K562 (cell line): ENCODE data around the gene RPH3AL. TPM values are rescaled to one million over a fixed set of nuclear protein-coding genes. Genes with fewer than 3 reads are reported as not detected.

Source experiments
- ATAC-seq: fragments of 200-7000 bp; cut with Tn5 transposase; 3 replicates; pipeline ENCODE4 v1.9.1; 2020; ENCODE audit warnings: moderate library complexity
- BruUV-seq: library from RNA; stranded (reverse); fragments of 400-500 nt; replicated peaks from 2 replicates; lab custom pipeline; 2021; lab: Mats Ljungman, UMichigan
- CTCF ChIA-PET: fragments of 300-600 bp; formaldehyde crosslinking; extraction: SDS; loops from one replicate; lab custom pipeline; 2021; ENCODE audit warnings: low intra/inter-chr PET ratio; lab: Yijun Ruan, JAX
- POLR2A ChIA-PET: fragments of 300-600, 350-650 bp; sonication (Branson Sonifier 250); formaldehyde crosslinking; extraction: SDS; loops from one replicate; lab custom pipeline; 2021; ENCODE audit warnings: antibody characterized with exemption, inconsistent platforms; lab: Yijun Ruan, JAX
- DNase-seq, 4 experiments: peaks; one replicate each; pipeline versions ENCODE4 v3.0.0 to v3.0.0-alpha.2; 2011 to 2018; ENCODE audit warnings: low spot score in 3 of 4, mixed read lengths in 3 of 4; ENCODE audit errors: extremely low read depth in 1 of 4
- FAIRE-seq: peaks from 2 replicates; lab custom pipeline; 2011; peaks lifted over from hg19 to GRCh38; lab: Jason Lieb, UNC
- H2AFZ ChIP-seq: 2 replicates; pipeline ENCODE4 v1.6.0; 2011; ENCODE audit warnings: low read depth, low read length, control low read depth, inconsistent platforms
- H3K27ac ChIP-seq: fragments of 200-600 bp; 3 replicates; pipeline ENCODE4 v1.8.0; 2011; ENCODE audit warnings: low read depth, mild to moderate bottlenecking, control low read depth, inconsistent platforms, low read length, moderate library complexity, mixed read lengths; ENCODE audit errors: extremely low read depth
- H3K27me3 ChIP-seq, 2 experiments: fragments of 300-600 bp in 1 of 2; 2 replicates in 1 of 2; 3 replicates in 1 of 2; pipeline versions ENCODE4 v1.6.0 to v1.8.0; 2011; ENCODE audit warnings: inconsistent platforms in 2 of 2, low read length in 2 of 2, mild to moderate bottlenecking in 1 of 2, mixed read lengths in 1 of 2, moderate library complexity in 1 of 2; ENCODE audit not compliant: control insufficient read depth in 2 of 2, insufficient read depth in 2 of 2
- H3K36me3 ChIP-seq: fragments of 300-600 bp; 3 replicates; pipeline ENCODE4 v1.8.0; 2011; ENCODE audit warnings: mild to moderate bottlenecking, low read length, inconsistent platforms; ENCODE audit not compliant: control insufficient read depth, insufficient read depth
- H3K4me1 ChIP-seq, 2 experiments: fragments of 200-600 bp in 1 of 2; replicated peaks in 1 of 2; 2 replicates in 1 of 2; 3 replicates in 1 of 2; pipeline versions ENCODE4 v1.5.1 to v1.8.0; 2011; ENCODE audit warnings: inconsistent platforms in 2 of 2, low read length in 2 of 2, mild to moderate bottlenecking in 1 of 2, mixed read lengths in 1 of 2, moderate library complexity in 1 of 2; ENCODE audit not compliant: control insufficient read depth in 2 of 2, insufficient read depth in 2 of 2
- H3K4me2 ChIP-seq: 2 replicates; pipeline ENCODE4 v1.6.1; 2011; ENCODE audit warnings: low read length, control low read depth, inconsistent platforms, mixed read lengths; ENCODE audit not compliant: insufficient read depth
- H3K4me3 ChIP-seq: fragments of 200-600 bp; sonication (generic), shearing (Covaris generic); 2 replicates; pipeline ENCODE4 v1.5.1; 2016; ENCODE audit warnings: control low read depth, inconsistent platforms
- H3K79me2 ChIP-seq: fragments of 200-600 bp; 3 replicates; pipeline ENCODE4 v1.8.0; 2011; ENCODE audit warnings: low read length, inconsistent platforms; ENCODE audit not compliant: control insufficient read depth, insufficient read depth
- H3K9ac ChIP-seq, 2 experiments: 2 replicates each; pipeline versions ENCODE4 v1.6.0 to v1.6.1; 2011; ENCODE audit warnings: low read depth in 2 of 2, low read length in 2 of 2, control low read depth in 1 of 2, inconsistent platforms in 1 of 2, mild to moderate bottlenecking in 1 of 2, mixed read lengths in 1 of 2; ENCODE audit not compliant: insufficient read depth in 1 of 2
- H3K9me1 ChIP-seq: one replicate; pipeline ENCODE4 v1.6.0; 2011; ENCODE audit warnings: inconsistent platforms, mild to moderate bottlenecking, low read length, moderate library complexity; ENCODE audit not compliant: control insufficient read depth, insufficient read depth
- H3K9me3 ChIP-seq: replicated peaks from 2 replicates; pipeline ENCODE4 v1.5.1; 2011; ENCODE audit warnings: low read depth, low read length, inconsistent platforms; ENCODE audit not compliant: control insufficient read depth, insufficient read depth
- H4K20me1 ChIP-seq: replicated peaks from 2 replicates; pipeline ENCODE4 v1.6.1; 2011; ENCODE audit warnings: low read length, inconsistent platforms, mixed read lengths; ENCODE audit not compliant: control insufficient read depth, insufficient read depth
- BACH1 ChIP-seq: fragments of 200-800 bp; sonication (Bioruptor generic); IDR thresholded peaks from 2 replicates; pipeline ENCODE4 v1.6.1; 2016; ENCODE audit warnings: missing genetic modification characterization, missing compliant biosample characterization
- CSDE1 ChIP-seq, 2 experiments: fragments of 450-650 bp; IDR thresholded peaks; 2 replicates each; pipeline ENCODE4 v1.6.1; 2016; ENCODE audit warnings: mild to moderate bottlenecking in 1 of 2
- FOXA3 ChIP-seq, 2 experiments: fragments of 450-650 bp in 1 of 2; sonication (generic) in 1 of 2; formaldehyde crosslinking; IDR thresholded peaks in 1 of 2; conservative IDR thresholded peaks in 1 of 2; 2 replicates each; pipeline versions ENCODE4 v1.4.0 to v1.8.0; 2020 to 2022; ENCODE audit warnings: mild to moderate bottlenecking in 2 of 2, missing genetic modification reagents in 1 of 2
- GTF2F1 ChIP-seq: IDR thresholded peaks from 2 replicates; pipeline ENCODE4 v1.6.1; 2011; ENCODE audit warnings: low read depth, low read length, improper control_type of control experiment
- HCFC1 ChIP-seq: IDR thresholded peaks from 2 replicates; pipeline ENCODE4 v1.6.1; 2012; ENCODE audit warnings: low read depth, low read length, improper control_type of control experiment
- HDAC8 ChIP-seq: fragments of 450-650 bp; IDR thresholded peaks from 2 replicates; pipeline ENCODE4 v1.6.1; 2016; ENCODE audit warnings: mild to moderate bottlenecking, missing genetic modification characterization, moderate library complexity, missing compliant biosample characterization
- MEF2A ChIP-seq: IDR thresholded peaks from 2 replicates; pipeline ENCODE4 v1.6.1; 2011; ENCODE audit warnings: low read depth, mild to moderate bottlenecking, low read length, moderate library complexity; ENCODE audit not compliant: control insufficient read depth
- NCOA1 ChIP-seq: fragments of 450-650 bp; IDR thresholded peaks from 2 replicates; pipeline ENCODE4 v1.6.1; 2016; ENCODE audit warnings: low read depth
- NR2F6 ChIP-seq: fragments of 450-650 bp; formaldehyde crosslinking; IDR thresholded peaks from 2 replicates; pipeline ENCODE4 v1.4.0; 2020; ENCODE audit warnings: mild to moderate bottlenecking
- PYGO2 ChIP-seq: fragments of 450-650 bp; IDR thresholded peaks from 2 replicates; pipeline ENCODE4 v1.6.1; 2016; ENCODE audit warnings: mild to moderate bottlenecking, missing genetic modification characterization, moderate library complexity, missing compliant biosample characterization
- RBM17 ChIP-seq: fragments of 200-400 bp; formaldehyde crosslinking; IDR thresholded peaks from 2 replicates; pipeline ENCODE4 v1.6.1; 2017; ENCODE audit warnings: low read depth, mild to moderate bottlenecking, low read length, borderline replicate concordance
- RCOR1 ChIP-seq, 2 experiments: IDR thresholded peaks; 2 replicates each; pipeline ENCODE4 v1.6.1; 2012; ENCODE audit warnings: low read depth in 2 of 2, low read length in 2 of 2, borderline replicate concordance in 1 of 2, improper control_type of control experiment in 1 of 2
- SP1 ChIP-seq: sonication (generic); formaldehyde crosslinking; IDR thresholded peaks from 2 replicates; pipeline ENCODE4 v1.8.1; 2022; ENCODE audit warnings: mild to moderate bottlenecking, missing genetic modification reagents
- ZNF232 ChIP-seq: sonication (generic); formaldehyde crosslinking; IDR thresholded peaks from 2 replicates; pipeline ENCODE4 v1.8.0; 2022; ENCODE audit warnings: mild to moderate bottlenecking, missing genetic modification reagents
- ZNF24 ChIP-seq: fragments of 450-650 bp; IDR thresholded peaks from 2 replicates; pipeline ENCODE4 v1.6.1; 2016
- WGBS: fragments of 100-300 bp; shearing (Covaris generic); methylation state at CpG from one replicate; pipeline ENCODE4 v1.1.6; 2016; ENCODE audit warnings: low coverage, mixed read lengths; ENCODE audit not compliant: insufficient coverage; ENCODE audit errors: missing lambda C conversion rate; 5-methylcytosine and 5-hydroxymethylcytosine counted together
- in situ Hi-C: fragments of 300-500 bp; cut with MboI; formaldehyde crosslinking; loops from 4 replicates; pipeline ENCODE4 v1.15.0; 2018; ENCODE audit warnings: inconsistent platforms, mixed read lengths
- intact Hi-C: fragments of 100-400 bp; cut with micrococcal nuclease; formaldehyde crosslinking; loops from 2 replicates; pipeline ENCODE4 v1.14.2; 2022
- polyA plus RNA-seq, 8 experiments: library from polyadenylated mRNA; depleted of rRNA in 4 of 8; stranded (reverse) in 5 of 8; unstranded in 3 of 8; fragments of >200 nt; fragmentation: Nextera tagmentation in 2 of 8; fragmentation: Illumina TruSeq in 1 of 8; extraction: Ambion mirVana in 2 of 8; extraction: Trizol in 1 of 8; gene quantifications; 2 replicates each; pipeline versions ENCODE4 v1.2.1 to v1.2.3, GENCODE V29; 2011 to 2014; ENCODE audit warnings: inconsistent platforms in 1 of 8, missing spikeins in 1 of 8
- total RNA-seq, 7 experiments: library from RNA; depleted of rRNA in 6 of 7; stranded (reverse); fragments of >200 nt in 6 of 7; fragmentation: Illumina TruSeq in 2 of 7; extraction: Trizol in 2 of 7; gene quantifications; 2 replicates each; pipeline versions ENCODE4 v1.2.1 to v1.2.3, GENCODE V29; 2011 to 2021; ENCODE audit warnings: low replicate concordance in 1 of 7
- TF ChIP-seq, protein P1 (sequence below): fragments of 250-450 bp; sonication (Bioruptor Pico); IDR thresholded peaks from 2 replicates; pipeline ENCODE4 v1.4.0; 2020; ENCODE audit warnings: mild to moderate bottlenecking, moderate library complexity

The RPH3AL gene
- total and polyA plus RNA-seq, 9 of the 15 experiments (the other 6 are each of a cell fraction or from before 2014, with no cell fraction given), result 0.18 to 1.7 (median 0.39) TPM

DNA sequence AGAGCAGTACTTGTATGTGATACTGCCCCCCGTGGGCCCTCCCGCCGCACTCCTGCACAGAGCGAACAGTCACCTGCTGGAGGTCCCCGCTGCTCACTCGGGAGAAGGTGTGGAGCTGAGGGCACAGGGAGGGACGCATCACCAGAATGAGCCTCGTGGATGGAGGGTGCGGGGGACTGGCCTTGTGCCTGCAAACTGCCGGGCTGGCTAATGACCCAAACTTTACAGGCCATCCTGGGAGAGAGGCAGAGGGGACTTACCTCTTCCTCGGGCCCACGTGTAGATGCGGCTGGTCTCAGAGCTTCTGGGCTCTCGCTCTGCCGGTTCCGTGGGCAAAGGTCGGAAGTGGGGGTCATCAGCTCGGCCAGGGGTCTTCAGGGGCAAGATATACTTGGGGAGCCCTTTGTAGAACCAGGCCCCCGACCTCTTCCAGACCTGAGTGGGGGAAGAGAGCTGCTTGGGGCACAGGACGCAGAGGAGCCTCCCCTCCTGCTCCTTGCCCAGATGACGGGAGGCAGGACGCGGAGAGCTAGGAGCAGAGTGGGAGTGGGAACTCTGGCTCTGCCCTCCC, 105.7 kb downstream of the RPH3AL start (continued):
- TF ChIP-seq GTF2F1 (no peak), BACH1 (tag) (no peak)

DNA sequence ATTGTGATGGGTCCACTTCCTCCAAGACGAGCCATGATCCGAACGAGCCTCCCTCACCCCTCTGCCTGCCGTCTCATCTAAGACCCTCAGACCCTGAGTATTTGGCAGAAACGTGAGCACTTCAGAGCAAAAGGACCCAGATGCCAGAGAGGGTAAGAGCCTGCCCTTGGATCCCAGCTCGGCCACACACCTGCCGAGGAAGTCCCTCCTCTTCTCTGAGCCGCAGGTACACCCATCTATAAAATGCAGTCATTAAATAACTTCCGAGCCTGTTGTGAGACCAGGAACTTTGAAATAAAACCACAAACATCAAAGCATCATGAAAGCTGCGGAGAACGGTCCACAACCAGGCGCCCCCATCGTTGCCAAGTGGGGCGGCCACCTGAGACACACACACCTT, 106.4 kb downstream of the RPH3AL start:
- TF ChIP-seq ZNF232 (CRISPR knock-in tag) (no peak), NR2F6 (CRISPR knock-in tag) (no peak), MEF2A (no peak), RBM17 (no peak), FOXA3 (CRISPR knock-in tag; conservative IDR thresholded peaks at IDR 0.05 in 1 of 2, IDR thresholded peaks at IDR 0.05 in 1 of 2) (no peak), ZNF24 (no peak), CSDE1 (IDR thresholded peaks at IDR 0.05) (no peak), PYGO2 (tag) (no peak), SP1 (CRISPR knock-in tag) (no peak), NCOA1 (no peak), RCOR1 (IDR thresholded peaks at IDR 0.05; ENCODE audit: borderline replicate concordance in 1 of 2, low read depth in 2 of 2, low read length in 2 of 2) (no peak), HCFC1 (no peak), HDAC8 (tag) (no peak)
- TF ChIP-seq, protein P1, sequence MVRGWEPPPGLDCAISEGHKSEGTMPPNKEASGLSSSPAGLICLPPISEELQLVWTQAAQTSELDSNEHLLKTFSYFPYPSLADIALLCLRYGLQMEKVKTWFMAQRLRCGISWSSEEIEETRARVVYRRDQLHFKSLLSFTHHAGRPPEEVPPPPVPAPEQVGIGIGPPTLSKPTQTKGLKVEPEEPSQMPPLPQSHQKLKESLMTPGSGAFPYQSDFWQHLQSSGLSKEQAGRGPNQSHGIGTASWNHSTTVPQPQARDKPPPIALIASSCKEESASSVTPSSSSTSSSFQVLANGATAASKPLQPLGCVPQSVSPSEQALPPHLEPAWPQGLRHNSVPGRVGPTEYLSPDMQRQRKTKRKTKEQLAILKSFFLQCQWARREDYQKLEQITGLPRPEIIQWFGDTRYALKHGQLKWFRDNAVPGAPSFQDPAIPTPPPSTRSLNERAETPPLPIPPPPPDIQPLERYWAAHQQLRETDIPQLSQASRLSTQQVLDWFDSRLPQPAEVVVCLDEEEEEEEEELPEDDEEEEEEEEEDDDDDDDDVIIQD (CRISPR knock-in tag), result no peak
- FAIRE-seq (no peak), DNase-seq (no peak), ATAC-seq (no peak)
- H3K4me1 ChIP-seq, result no peaks in the 10 kb centered on the region
- 8% methylated on average over 10 of the region's 14 CpGs for WGBS
- POLR2A ChIA-PET, result no interaction called here
- no peaks in the 10 kb centered on the region for H3K9me3 ChIP-seq
- no peaks in the 10 kb centered on the region for H4K20me1 ChIP-seq
- no peaks in the 10 kb centered on the region for H3K9me1 ChIP-seq
- in situ Hi-C loops, result no loop called here
- H2AFZ ChIP-seq, result no peak overlapping the region
- no peak overlapping the region for H3K9ac ChIP-seq
- intact Hi-C loops, result no loop called here
- no peak overlapping the region for H3K4me3 ChIP-seq
- no peak overlapping the region for H3K27ac ChIP-seq
- CTCF ChIA-PET, result no interaction called here
- BruUV-seq, result no TSS peak
- no peaks in the 10 kb centered on the region for H3K36me3 ChIP-seq
- H3K27me3 ChIP-seq, result peaks cover 0 to 20% of the 10 kb centered on the region in 2 experiments; a peak in 2 of 5 replicates
- no peaks in the 10 kb centered on the region for H3K79me2 ChIP-seq
- no peak overlapping the region for H3K4me2 ChIP-seq
